GM18526 (cell line): Measurements from ENCODE around the gene SH3BGRL2.

Experiments
- POLR2A ChIP-seq: IDR thresholded peaks from 3 replicates; pipeline ENCODE4 v1.6.1; 2011; ENCODE audit not compliant: insufficient read length; ENCODE audit errors: extremely low read depth

The SH3BGRL2 gene

GRCh38 chr6:79734374-79734773 lies 103.2 kb downstream of the SH3BGRL2 start:
- no peak for TF ChIP-seq POLR2A

DNA sequence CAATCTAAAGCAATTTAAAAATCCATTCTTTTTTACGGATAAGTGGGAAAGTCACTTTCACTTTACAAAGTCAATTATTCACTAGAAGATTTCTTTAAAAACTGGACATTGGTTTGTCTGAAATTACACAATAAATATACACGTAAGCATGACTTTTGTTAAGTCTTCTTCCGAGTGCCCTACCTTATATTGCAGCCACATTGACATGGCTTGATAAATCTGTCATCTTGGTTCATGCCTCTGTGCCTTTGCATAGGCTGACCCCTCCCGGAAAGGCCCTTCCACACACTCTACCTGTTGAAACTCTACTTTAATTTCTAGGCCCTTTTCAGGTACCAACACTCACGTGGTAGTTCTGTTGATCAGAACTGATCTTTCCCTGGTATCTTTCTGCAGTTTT lies 104.1 kb downstream of the SH3BGRL2 start:
- TF ChIP-seq POLR2A: no peak

DNA sequence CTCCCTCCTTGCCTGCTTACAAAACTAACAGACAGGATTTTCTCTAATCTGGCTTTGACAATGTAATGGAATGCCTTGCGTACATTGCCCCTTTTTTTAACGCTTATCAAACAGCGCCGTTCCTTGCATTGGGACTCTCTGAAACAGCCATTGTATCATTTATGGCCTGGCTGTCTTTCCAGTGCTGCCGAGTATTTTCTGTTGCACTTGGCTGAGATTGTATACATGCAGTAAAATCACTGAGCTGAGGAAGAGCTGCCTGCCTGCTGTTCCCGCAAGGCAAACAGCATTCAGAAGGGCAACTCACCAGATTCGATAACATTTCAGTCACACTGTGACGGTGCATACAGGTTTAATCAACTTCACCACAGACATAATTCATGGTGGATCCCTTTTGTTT lies 106.0 kb downstream of the SH3BGRL2 start:
- no peak for TF ChIP-seq POLR2A

GRCh38 chr6:79742030-79742429 lies 110.9 kb downstream of the SH3BGRL2 start:
- TF ChIP-seq POLR2A: no peak

DNA sequence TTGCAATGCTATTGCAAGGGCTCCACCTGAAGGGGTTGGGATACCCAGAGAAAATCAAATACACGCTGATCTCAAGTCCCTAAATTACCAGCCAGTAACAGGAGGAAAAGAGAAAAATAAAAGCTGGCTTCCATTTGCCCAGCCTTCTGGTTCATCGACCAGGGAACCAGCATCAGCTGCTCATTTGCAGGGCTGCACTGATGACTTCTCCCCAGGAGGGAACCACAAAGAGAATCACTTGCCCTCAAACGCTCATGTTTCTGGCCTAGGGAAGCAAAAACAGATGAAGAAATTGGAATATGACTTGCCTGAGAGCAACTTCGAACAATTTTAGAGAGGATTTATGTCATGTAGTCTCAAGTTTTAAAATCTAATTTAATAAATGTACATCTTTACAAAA lies 119.7 kb downstream of the SH3BGRL2 start:
- no peak for TF ChIP-seq POLR2A
